CD14-positive monocyte (primary cell): Measurements from ENCODE around the gene IL36A. TPM values are rescaled to one million over a fixed set of nuclear protein-coding genes. Genes with fewer than 3 reads are reported as not detected.

ENCODE experiments used
- DNase-seq, 3 donors: peaks; one replicate each; pipeline ENCODE4 v3.0.0-alpha.2; 2011 to 2022
- H2AFZ ChIP-seq: 2 replicates; pipeline ENCODE4 v1.6.0; 2012; ENCODE audit warnings: mild to moderate bottlenecking, low read depth, low read length, inconsistent platforms; ENCODE audit not compliant: insufficient read depth, poor library complexity, severe bottlenecking
- H3K27ac ChIP-seq, 2 donors: 1 replicate in 1 of 2; 2 replicates in 1 of 2; pipeline ENCODE4 v1.5.1; 2012 to 2013; ENCODE audit warnings: low read length in 2 of 2, control low read depth in 1 of 2, inconsistent platforms in 1 of 2, low read depth in 1 of 2, mild to moderate bottlenecking in 1 of 2
- H3K27me3 ChIP-seq, 2 donors: one replicate each; pipeline versions ENCODE4 v1.6.0 to v1.6.1; 2011 to 2013; ENCODE audit warnings: low read length in 2 of 2; ENCODE audit not compliant: control insufficient read depth in 2 of 2, insufficient read depth in 2 of 2
- H3K36me3 ChIP-seq, 2 donors: replicated peaks in 1 of 2; 1 replicate in 1 of 2; 2 replicates in 1 of 2; pipeline versions ENCODE4 v1.5.1 to v1.6.1; 2012 to 2013; ENCODE audit warnings: low read length in 2 of 2, control low read depth in 1 of 2, inconsistent platforms in 1 of 2, mild to moderate bottlenecking in 1 of 2; ENCODE audit not compliant: insufficient read depth in 2 of 2, control insufficient read depth in 1 of 2
- H3K4me1 ChIP-seq, 2 donors: 1 replicate in 1 of 2; 2 replicates in 1 of 2; pipeline versions ENCODE4 v1.5.1 to v1.6.1; 2012 to 2013; ENCODE audit warnings: low read length in 2 of 2, control low read depth in 1 of 2, inconsistent platforms in 1 of 2, mild to moderate bottlenecking in 1 of 2, moderate library complexity in 1 of 2; ENCODE audit not compliant: insufficient read depth in 2 of 2, control insufficient read depth in 1 of 2
- H3K4me2 ChIP-seq: replicated peaks from 2 replicates; pipeline ENCODE3; 2012; ENCODE audit warnings: low read length, moderate library complexity, mild to moderate bottlenecking; ENCODE audit not compliant: poor library complexity, severe bottlenecking; ENCODE audit errors: extremely low read depth
- H3K4me3 ChIP-seq, 3 experiments: fragments of 200-600 bp in 1 of 3; sonication (generic) in 1 of 3; replicated peaks in 1 of 3; 1 replicate in 2 of 3; 2 replicates in 1 of 3; pipeline ENCODE4 v1.5.1; 2011 to 2013; ENCODE audit warnings: low read length in 3 of 3, mild to moderate bottlenecking in 3 of 3, control low read depth in 2 of 3, low read depth in 2 of 3, inconsistent platforms in 1 of 3, moderate library complexity in 1 of 3
- H3K79me2 ChIP-seq: 2 replicates; pipeline ENCODE4 v1.6.0; 2012; ENCODE audit warnings: mild to moderate bottlenecking, control low read depth, inconsistent platforms, low read length, moderate library complexity; ENCODE audit not compliant: insufficient read depth
- H3K9ac ChIP-seq: 2 replicates; pipeline ENCODE4 v1.6.0; 2017; ENCODE audit warnings: low read length, mild to moderate bottlenecking; ENCODE audit not compliant: insufficient read depth, poor library complexity, severe bottlenecking
- H3K9me3 ChIP-seq, 2 donors: replicated peaks in 1 of 2; 1 replicate in 1 of 2; 2 replicates in 1 of 2; pipeline versions ENCODE4 v1.5.1 to v1.6.1; 2012 to 2013; ENCODE audit warnings: low read length in 2 of 2, control low read depth in 1 of 2; ENCODE audit not compliant: control insufficient read depth in 1 of 2, insufficient read depth in 1 of 2
- H4K20me1 ChIP-seq: 2 replicates; pipeline ENCODE4 v1.6.0; 2012; ENCODE audit warnings: mild to moderate bottlenecking, low read length, control low read depth, moderate library complexity; ENCODE audit not compliant: insufficient read depth
- H3K27ac Mint-ChIP-seq, 7 donors: one replicate each; pipeline ENCODE4 v1.8.0; 2020; ENCODE audit warnings: mild to moderate bottlenecking in 7 of 7, mixed read lengths in 7 of 7, moderate library complexity in 6 of 7, inconsistent platforms in 2 of 7
- H3K27me3 Mint-ChIP-seq, 3 donors: one replicate each; pipeline ENCODE4 v1.8.0; 2021 to 2022; ENCODE audit warnings: low read depth in 3 of 3, mild to moderate bottlenecking in 3 of 3, mixed read lengths in 3 of 3, moderate library complexity in 3 of 3, inconsistent platforms in 1 of 3
- H3K36me3 Mint-ChIP-seq, 2 donors: one replicate each; pipeline ENCODE4 v1.8.0; 2020; ENCODE audit warnings: mixed read lengths in 2 of 2, inconsistent platforms in 1 of 2, mild to moderate bottlenecking in 1 of 2
- H3K4me1 Mint-ChIP-seq: one replicate; pipeline ENCODE4 v1.8.0; 2020; ENCODE audit warnings: mild to moderate bottlenecking, mixed read lengths
- H3K4me3 Mint-ChIP-seq, 2 donors: one replicate each; pipeline ENCODE4 v1.8.0; 2020; ENCODE audit warnings: mild to moderate bottlenecking in 2 of 2, mixed read lengths in 2 of 2, moderate library complexity in 1 of 2
- H3K9me3 Mint-ChIP-seq, 7 donors: one replicate each; pipeline ENCODE4 v1.8.0; 2020 to 2022; ENCODE audit warnings: mixed read lengths in 7 of 7, mild to moderate bottlenecking in 6 of 7, moderate library complexity in 6 of 7, inconsistent platforms in 2 of 7
- WGBS: methylation state at CpG from one replicate; pipeline ENCODE4 v1.1.5; 2013; ENCODE audit warnings: missing lambda C conversion rate; ENCODE audit not compliant: insufficient coverage; 5-methylcytosine and 5-hydroxymethylcytosine counted together
- intact Hi-C, 2 donors: fragments of 100-400 bp; cut with micrococcal nuclease; formaldehyde crosslinking; loops; one replicate each; pipeline versions ENCODE4 v1.15.0 to v1.15.1; 2023
- polyA plus RNA-seq, 3 donors: library from polyadenylated mRNA; depleted of rRNA in 1 of 3; unstranded in 2 of 3; stranded (reverse) in 1 of 3; fragments of 300-500 nt in 2 of 3; fragments of >200 nt in 1 of 3; fragmentation: Illumina TruSeq in 2 of 3; gene quantifications; 1 replicate in 2 of 3; 2 replicates in 1 of 3; pipeline ENCODE4 v1.2.3, GENCODE V29; 2012 to 2021
- TF ChIP-seq, protein P1 (sequence below): fragments of 200-600 bp; IDR thresholded peaks from one replicate; pipeline ENCODE4 v1.8.0; 2022; ENCODE audit warnings: antibody characterized with exemption, mild to moderate bottlenecking

The IL36A gene
- polyA plus RNA-seq, 3 donors: not detected

- H3K79me2 ChIP-seq: no peaks in the 10 kb centered on the region
- H3K36me3 ChIP-seq: no peaks in the 10 kb centered on the region
- no peak overlapping the region for H3K4me3 ChIP-seq
- peaks cover 9 to 16% (median 11%) of the 10 kb centered on the region in 3 donors for H3K27me3 Mint-ChIP-seq
- H3K27me3 ChIP-seq: peaks cover 2 to 3% of the 10 kb centered on the region in 2 donors
- H3K9me3 Mint-ChIP-seq: peaks cover 0 to 3% (median 0%) of the 10 kb centered on the region in 7 donors
- intact Hi-C loops: no loop called here
- H3K27ac ChIP-seq: no peak overlapping the region
- H3K9ac ChIP-seq: no peak overlapping the region
- H3K4me1 Mint-ChIP-seq: peaks cover 6% of the 10 kb centered on the region
- H3K4me1 ChIP-seq: peaks cover 0 to 10% of the 10 kb centered on the region in 2 donors
- H3K36me3 Mint-ChIP-seq: no peaks in the 10 kb centered on the region
- H3K27ac Mint-ChIP-seq: peak overlapping the region in 2 of 7 donors; percentile 5 to 25
- TF ChIP-seq, protein P1, sequence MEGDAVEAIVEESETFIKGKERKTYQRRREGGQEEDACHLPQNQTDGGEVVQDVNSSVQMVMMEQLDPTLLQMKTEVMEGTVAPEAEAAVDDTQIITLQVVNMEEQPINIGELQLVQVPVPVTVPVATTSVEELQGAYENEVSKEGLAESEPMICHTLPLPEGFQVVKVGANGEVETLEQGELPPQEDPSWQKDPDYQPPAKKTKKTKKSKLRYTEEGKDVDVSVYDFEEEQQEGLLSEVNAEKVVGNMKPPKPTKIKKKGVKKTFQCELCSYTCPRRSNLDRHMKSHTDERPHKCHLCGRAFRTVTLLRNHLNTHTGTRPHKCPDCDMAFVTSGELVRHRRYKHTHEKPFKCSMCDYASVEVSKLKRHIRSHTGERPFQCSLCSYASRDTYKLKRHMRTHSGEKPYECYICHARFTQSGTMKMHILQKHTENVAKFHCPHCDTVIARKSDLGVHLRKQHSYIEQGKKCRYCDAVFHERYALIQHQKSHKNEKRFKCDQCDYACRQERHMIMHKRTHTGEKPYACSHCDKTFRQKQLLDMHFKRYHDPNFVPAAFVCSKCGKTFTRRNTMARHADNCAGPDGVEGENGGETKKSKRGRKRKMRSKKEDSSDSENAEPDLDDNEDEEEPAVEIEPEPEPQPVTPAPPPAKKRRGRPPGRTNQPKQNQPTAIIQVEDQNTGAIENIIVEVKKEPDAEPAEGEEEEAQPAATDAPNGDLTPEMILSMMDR: no peak
- H4K20me1 ChIP-seq: no peaks in the 10 kb centered on the region
- H2AFZ ChIP-seq: no peak overlapping the region
- no peak for DNase-seq
- H3K4me3 Mint-ChIP-seq: no peak overlapping the region
- no peaks in the 10 kb centered on the region for H3K9me3 ChIP-seq
- 86% methylated on average over 3 of the region's 3 CpGs for WGBS
- H3K4me2 ChIP-seq: no peak overlapping the region
Observed at GRCh38 chr2:113034016-113034415, 28.8 kb downstream of the IL36A start.

- H3K36me3 Mint-ChIP-seq: no peaks in the 10 kb centered on the region
- no peak overlapping the region for H3K4me3 Mint-ChIP-seq
- Histone ChIP-seq H3K36me3 (no peaks in the 10 kb centered on the region), H4K20me1 (no peaks in the 10 kb centered on the region), H3K9ac (no peak overlapping the region), H3K4me2 (no peak overlapping the region), H2AFZ (no peak overlapping the region), H3K27me3 (no peaks in the 10 kb centered on the region), H3K9me3 (no peaks in the 10 kb centered on the region), H3K4me3 (no peak overlapping the region), H3K4me1 (peaks cover 0 to 10% of the 10 kb centered on the region in 2 donors), H3K79me2 (no peaks in the 10 kb centered on the region), H3K27ac (no peak overlapping the region)
- peaks cover 13% of the 10 kb centered on the region for H3K4me1 Mint-ChIP-seq
- DNase-seq: no peak
- peaks cover 0 to 3% (median 0%) of the 10 kb centered on the region in 7 donors for H3K9me3 Mint-ChIP-seq
- TF ChIP-seq, protein P1: no peak
- 97% methylated on average over 9 of the region's 9 CpGs for WGBS
- no peak overlapping the region for H3K27ac Mint-ChIP-seq
- peaks cover 3 to 12% (median 5%) of the 10 kb centered on the region in 3 donors for H3K27me3 Mint-ChIP-seq
- intact Hi-C loops: no loop called here
Observed at GRCh38 chr2:113036763-113037162, 31.5 kb downstream of the IL36A start.
